ENCODE data around the gene RPS3. TPM values are rescaled to one million over a fixed set of nuclear protein-coding genes. Genes with fewer than 3 reads are reported as not detected.

Gene RPS3
- total RNA-seq, 1 donor from 2014 or later = 4,239 TPM

- DNase-seq (ENCODE audit: low read depth, low spot score) = no peak
Measured at GRCh38 chr11:75413864-75414263, 14.5 kb downstream of the RPS3 start.

- DNase-seq (ENCODE audit: low read depth, low spot score) = no peak
Measured at GRCh38 chr11:75420224-75421034, 21.1 kb downstream of the RPS3 start.

- DNase-seq (ENCODE audit: low read depth, low spot score) = no peak
Measured at GRCh38 chr11:75421035-75421602, 21.8 kb downstream of the RPS3 start.

GRCh38 chr11:75421902-75422247, 22.6 kb downstream of the RPS3 start:
- no peak for DNase-seq (ENCODE audit: low read depth, low spot score)

- no peak for DNase-seq (ENCODE audit: low read depth, low spot score)
Measured at GRCh38 chr11:75422248-75423231, 23.2 kb downstream of the RPS3 start.

- no peak for DNase-seq (ENCODE audit: low read depth, low spot score)
Measured at GRCh38 chr11:75423721-75424120, 24.4 kb downstream of the RPS3 start.

- no peak for DNase-seq (ENCODE audit: low read depth, low spot score)
Measured at GRCh38 chr11:75424396-75424795, 25.1 kb downstream of the RPS3 start.

GRCh38 chr11:75425422-75425821, 26.1 kb downstream of the RPS3 start:
- DNase-seq (ENCODE audit: low read depth, low spot score) = no peak

- no peak for DNase-seq (ENCODE audit: low read depth, low spot score)
Measured at GRCh38 chr11:75426720-75427086, 27.4 kb downstream of the RPS3 start.

- DNase-seq (ENCODE audit: low read depth, low spot score) = no peak
Measured at GRCh38 chr11:75427181-75427580, 27.9 kb downstream of the RPS3 start.

- DNase-seq (ENCODE audit: low read depth, low spot score) = peak; percentile 81
Measured at GRCh38 chr11:75428281-75428724, 29.0 kb downstream of the RPS3 start.

GRCh38 chr11:75428989-75429640, 29.8 kb downstream of the RPS3 start:
- no peak for DNase-seq (ENCODE audit: low read depth, low spot score)

GRCh38 chr11:75429641-75429901, 30.3 kb downstream of the RPS3 start:
- DNase-seq (ENCODE audit: low read depth, low spot score) = no peak

- DNase-seq (ENCODE audit: low read depth, low spot score) = peak; percentile 32
Measured at GRCh38 chr11:75429902-75430713, 30.8 kb downstream of the RPS3 start.

- DNase-seq (ENCODE audit: low read depth, low spot score) = no peak
Measured at GRCh38 chr11:75430714-75431532, 31.6 kb downstream of the RPS3 start.

GRCh38 chr11:75431533-75432525, 32.5 kb downstream of the RPS3 start:
- no peak for DNase-seq (ENCODE audit: low read depth, low spot score)

- no peak for DNase-seq (ENCODE audit: low read depth, low spot score)
Measured at GRCh38 chr11:75432911-75433321, 33.6 kb downstream of the RPS3 start, which contains the start of gene KLHL35. Gene KLHL35 (minus strand): TSS chr11:75433203. CDS start chr11:75430629, 2,574 bp downstream.

GRCh38 chr11:75433443-75433842, 34.1 kb downstream of the RPS3 start:
- DNase-seq (ENCODE audit: low read depth, low spot score) = no peak

GRCh38 chr11:75434051-75434450, 34.7 kb downstream of the RPS3 start:
- no peak for DNase-seq (ENCODE audit: low read depth, low spot score)

Data from pulmonary artery endothelial cell (primary cell).